NCI-H2227 (cell line): ENCODE results near the gene FOXM1.

Experiments
- DNase-seq: peaks from one replicate; lab custom pipeline; 2025; ENCODE audit not compliant: unreplicated experiment; lab: John Stamatoyannopoulos, UW

Gene FOXM1, protein sequence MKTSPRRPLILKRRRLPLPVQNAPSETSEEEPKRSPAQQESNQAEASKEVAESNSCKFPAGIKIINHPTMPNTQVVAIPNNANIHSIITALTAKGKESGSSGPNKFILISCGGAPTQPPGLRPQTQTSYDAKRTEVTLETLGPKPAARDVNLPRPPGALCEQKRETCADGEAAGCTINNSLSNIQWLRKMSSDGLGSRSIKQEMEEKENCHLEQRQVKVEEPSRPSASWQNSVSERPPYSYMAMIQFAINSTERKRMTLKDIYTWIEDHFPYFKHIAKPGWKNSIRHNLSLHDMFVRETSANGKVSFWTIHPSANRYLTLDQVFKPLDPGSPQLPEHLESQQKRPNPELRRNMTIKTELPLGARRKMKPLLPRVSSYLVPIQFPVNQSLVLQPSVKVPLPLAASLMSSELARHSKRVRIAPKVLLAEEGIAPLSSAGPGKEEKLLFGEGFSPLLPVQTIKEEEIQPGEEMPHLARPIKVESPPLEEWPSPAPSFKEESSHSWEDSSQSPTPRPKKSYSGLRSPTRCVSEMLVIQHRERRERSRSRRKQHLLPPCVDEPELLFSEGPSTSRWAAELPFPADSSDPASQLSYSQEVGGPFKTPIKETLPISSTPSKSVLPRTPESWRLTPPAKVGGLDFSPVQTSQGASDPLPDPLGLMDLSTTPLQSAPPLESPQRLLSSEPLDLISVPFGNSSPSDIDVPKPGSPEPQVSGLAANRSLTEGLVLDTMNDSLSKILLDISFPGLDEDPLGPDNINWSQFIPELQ

DNA sequence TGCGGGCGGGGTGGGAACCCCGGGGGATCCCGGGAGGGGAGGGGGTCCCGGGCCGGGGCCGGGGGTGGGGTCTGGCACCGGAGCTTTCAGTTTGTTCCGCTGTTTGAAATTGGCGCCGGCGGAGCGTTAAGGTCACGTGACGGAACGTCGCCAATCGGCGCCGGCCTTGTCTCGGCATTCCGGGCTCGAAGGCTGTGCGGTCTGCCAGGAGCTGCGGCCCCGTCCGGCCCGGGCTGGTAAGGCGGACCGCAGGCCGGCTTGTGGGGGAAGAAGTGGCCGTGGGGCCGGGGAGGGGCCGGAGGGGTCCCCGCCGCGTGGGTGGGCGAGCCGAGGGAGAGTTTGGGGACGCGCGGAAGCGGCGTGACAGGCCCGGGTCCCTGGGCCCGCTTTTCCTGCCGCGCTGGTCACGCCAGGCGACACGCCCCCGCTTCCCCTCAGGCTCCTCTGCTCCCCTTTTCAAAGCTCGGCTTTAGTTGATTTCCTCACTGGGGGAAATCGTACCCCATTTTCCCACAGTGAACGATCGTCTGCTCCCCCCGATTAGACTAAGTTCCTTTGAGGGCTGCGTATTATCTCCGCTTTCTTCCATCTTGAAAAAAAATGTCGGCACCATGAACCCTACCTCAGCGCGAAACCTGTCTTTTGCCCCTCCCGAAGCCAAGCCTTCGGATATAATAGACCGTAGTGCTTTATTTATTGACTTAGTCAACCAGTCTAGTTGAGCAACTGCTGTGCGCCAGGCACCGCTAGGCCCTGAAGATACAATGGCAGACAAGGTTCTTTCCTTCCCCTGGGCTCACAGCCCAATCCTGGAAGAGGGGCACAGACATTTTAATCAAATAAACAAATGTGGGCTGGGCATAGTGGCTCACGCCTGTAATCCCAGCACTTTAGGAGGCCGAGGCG, at the start of gene FOXM1, which contains the start of gene RHNO1:
Gene FOXM1, minus strand, starts transcription at position 128 of the 906 bp plus-strand sequence. CDS start 2,696 bp downstream, outside the sequence.
Gene RHNO1, plus strand, starts transcription at position 177 of the 906 bp plus-strand sequence. CDS start 8,144 bp downstream, outside the sequence.
- DNase-seq: peak; percentile 89

DNA sequence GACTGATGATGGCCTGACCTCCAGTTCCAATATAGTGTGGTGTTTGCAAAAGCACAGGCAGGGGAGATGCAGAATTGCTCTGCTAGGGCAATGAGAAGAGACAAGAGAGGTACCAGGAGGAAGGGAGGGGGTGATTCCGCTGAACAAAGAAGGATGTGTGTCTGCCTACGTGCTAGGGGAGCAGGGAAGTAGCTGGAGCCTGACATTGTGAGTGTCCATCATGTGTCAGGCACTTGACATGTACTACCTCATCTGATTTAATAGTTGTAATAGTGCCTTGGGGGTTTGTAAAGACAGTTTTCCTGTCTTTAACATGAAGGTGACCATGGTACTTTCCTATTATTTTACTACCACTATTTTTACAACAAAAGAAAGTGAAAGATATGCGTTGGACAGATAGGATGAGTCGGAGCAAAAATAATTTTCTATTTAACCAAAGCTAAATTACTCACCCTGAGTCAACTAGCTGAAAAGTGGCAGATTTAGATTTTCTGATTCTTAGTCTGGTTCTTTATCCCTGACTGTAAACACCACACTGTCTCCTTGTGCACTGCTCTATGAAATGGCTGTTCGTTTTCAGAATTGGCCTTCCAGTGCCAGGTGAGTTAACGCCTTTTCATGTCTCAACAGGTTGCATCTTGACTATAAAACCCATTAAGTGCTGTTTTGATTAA, 48.5 kb upstream of the FOXM1 start:
- no peak for DNase-seq

DNA sequence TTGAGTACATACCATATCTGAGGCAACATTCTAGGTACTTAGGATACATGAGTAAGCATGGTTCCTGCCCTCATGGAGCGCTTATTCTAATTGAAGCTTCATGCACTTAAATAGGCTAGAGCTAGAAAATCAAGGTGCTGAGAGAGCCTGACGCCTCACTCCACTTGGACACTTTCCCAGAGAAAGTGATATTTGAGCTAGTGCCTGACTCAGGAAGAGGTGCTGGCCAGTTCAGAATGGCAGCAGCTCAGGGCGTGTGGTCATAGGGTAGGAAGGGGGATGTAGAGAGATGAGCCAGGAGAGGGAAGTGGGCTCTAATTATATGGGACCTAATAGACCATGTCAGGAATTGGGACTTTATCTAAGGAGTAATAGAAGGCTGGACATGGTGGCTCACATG, 47.0 kb upstream of the FOXM1 start:
- no peak for DNase-seq

DNA sequence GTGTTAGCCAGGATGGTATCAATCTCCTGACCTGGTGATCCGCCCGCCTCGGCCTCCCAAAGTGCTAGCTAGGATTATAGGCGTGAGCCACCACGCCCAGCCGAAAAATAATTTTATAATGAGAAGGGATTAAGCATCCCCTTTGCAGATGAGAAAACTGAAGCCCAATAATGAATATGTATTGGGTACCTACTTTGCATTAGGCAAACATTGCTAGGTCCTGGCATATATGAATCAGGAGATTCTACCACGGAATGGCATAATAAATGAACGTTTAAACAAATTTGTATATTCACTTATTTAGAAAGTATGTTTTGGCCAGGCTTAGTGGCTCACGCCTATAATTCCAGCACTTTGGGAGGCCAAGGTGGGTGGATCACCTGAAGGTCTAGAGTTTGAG, 46.1 kb upstream of the FOXM1 start:
- DNase-seq: no peak

DNA sequence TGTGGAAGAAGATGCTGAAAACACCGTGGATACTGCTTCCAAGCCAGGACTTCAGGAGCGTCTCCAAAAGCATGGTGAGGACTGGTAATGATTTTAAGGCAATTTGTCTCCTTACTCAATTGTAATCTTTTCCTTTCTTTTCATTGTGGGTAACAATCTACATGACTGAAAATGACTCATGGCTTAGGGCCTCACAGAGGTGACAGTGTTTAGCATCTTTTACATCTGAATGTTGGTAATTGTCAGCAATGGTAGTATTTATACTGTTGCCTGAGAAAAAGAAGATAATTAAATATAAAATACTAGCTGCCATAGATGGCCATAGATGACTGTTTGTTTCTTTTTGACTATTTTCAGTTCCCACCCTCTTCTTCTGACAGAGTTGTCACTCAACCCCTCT, 45.4 kb upstream of the FOXM1 start:
- no peak for DNase-seq

DNA sequence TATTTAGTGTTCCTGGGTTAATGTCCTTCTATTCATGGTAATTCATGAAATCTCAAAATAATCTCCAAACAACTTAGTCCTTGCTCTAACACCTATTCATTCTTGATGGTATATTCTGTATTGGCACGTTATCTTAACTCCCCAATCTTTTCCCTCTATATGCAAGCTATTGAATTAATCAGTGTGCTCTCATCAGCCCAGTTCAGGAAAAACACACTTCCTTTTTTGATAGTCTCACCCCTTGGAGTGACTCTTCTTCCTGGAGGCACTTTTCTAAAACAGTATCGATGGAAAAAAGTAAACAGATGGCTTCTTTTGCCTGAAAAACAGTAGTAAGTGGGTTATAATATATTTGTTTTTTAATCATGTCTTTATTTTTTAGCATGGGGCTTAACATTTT, 42.3 kb upstream of the FOXM1 start:
- DNase-seq: no peak

DNA sequence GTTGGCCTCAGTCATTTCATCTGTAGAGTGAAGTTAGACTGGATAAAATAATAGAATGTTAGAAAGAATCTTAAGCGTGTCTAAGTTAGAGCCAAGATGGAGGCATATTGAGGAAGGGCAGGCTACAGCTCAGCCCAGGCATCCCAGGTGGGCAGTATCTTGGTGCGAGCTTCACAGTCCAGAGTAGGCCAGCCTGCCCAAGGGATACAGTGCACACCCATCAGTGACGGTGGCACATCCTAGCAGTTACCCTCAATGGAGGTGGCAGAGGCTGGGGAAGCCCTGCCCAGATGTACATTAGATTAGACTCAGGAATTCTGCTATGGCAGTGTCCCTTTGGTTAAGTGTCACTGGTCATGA, 35.2 kb upstream of the FOXM1 start:
- DNase-seq: no peak

DNA sequence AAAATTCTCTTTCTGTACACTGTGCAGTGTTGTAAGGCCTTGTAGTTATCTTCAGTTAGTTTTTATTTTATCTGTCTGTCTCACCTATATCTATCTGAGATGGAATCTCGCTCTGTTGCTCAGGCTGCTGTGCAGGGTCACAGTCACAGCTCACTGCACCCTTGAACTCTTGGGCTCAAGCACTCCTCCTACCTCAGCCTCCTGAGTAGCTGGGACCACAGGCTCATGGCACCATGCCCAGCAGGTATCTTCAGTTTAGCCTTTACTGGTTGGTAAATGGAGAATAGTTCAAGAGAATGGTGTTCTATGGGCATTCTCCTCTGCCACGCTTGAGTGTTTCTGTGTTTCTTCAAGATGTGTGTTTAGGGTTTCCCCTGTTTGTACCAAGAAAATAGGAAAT, 27.3 kb upstream of the FOXM1 start:
- no peak for DNase-seq

DNA sequence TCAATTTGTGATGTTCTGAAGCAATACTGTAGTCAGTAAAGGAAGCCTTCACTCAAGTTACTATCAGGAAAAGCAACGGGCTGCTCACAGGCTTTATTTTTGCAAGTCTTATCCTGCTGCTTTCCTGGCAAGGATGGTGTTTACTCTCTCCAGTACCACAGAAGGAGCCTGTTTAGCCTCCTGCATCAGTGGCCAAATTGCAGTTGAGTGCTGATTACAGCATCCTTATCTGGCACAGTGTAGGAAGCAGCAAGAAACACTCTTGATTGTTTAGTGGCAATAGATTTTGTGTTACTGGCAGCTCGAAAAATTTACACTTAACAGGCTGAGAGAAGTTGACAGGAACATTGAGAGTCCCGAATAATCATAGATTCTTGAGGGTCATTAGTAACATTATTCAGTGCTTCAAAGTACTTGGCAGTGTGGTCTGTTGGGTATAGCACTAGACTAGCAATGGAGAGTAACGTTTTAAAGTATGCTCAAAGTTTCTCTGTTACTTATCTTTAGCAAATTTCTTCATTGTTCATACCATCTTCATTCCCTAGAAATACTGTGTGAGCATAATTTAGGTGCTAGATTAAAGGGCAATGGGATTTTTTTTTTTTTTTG, 25.4 kb upstream of the FOXM1 start:
- DNase-seq: peak; percentile 45

DNA sequence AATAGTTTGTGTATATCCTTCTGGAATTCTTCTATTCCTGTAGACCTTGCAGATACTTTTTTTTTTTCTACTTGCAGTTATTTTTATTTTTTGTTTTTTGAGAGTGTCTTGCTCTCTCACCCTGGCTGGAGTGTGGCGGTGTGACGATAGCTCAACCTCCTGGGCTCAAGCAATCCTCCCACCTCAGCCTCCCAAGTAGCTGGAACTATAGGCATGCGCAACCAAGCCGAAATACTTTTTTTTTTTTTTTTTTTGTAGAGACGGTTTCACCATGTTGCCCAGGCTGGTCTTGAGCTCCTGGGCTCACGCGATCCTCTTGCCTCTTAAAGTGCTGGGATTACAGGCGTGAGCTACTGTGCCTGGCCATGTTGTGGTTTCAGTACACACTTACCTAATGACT, 23.7 kb upstream of the FOXM1 start:
- DNase-seq: no peak

DNA sequence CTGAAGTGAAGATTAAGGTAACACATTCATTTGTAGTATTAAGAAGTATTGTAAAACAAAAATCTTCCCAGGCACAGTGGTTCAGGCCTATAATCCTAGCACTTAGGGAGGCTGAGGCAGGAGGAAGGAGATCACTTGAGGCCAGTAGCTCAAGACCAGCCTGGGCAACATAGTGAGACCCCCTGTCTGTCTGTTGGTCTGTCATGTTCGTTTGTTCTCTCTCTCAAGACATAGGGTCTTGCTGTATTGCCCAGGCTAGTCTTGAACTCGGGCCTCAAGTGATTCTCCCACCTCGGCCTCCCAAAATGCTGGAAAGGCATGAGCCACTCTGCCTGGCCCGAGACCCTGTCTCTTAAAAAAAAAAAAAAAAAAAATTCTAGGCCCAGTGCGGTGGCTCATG, 20.4 kb upstream of the FOXM1 start:
- no peak for DNase-seq

DNA sequence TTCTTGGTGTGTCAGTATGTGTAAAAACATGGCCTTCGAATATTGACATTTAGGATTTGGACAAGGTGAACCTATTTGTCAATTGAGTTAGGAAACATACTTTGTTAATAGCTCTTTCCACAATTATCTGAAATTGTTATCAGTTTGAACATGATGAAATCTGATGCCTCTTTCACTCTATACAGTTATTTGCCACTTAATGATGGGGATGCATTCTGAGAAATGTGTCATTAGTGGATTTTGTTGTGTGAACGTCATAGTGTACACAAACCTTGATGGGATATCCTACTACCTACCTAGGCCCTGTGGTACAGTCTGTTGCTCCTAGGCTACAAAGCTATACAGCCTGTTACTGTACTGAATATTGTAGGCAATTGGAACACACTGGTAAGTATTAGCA, 18.5 kb upstream of the FOXM1 start:
- DNase-seq: no peak

DNA sequence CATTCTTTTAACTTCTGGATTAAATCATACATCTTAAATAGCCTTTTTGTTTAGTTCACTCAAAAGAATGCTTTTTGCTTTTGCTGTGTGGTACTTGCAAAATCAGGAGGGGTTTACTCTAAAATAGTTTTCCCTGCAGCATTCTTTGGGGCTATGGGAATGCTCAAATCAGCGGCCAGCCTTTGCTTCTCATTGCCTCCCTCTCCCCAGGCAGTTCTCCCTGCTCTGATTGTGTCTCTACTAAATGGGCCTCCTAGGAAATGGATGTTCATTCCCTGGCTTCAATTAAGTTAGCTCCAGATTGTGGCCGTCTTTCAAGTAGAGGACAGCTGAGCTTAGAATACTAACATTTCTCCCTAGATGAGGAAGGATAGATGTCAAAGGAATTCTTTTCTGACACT, 18.1 kb upstream of the FOXM1 start:
- no peak for DNase-seq

DNA sequence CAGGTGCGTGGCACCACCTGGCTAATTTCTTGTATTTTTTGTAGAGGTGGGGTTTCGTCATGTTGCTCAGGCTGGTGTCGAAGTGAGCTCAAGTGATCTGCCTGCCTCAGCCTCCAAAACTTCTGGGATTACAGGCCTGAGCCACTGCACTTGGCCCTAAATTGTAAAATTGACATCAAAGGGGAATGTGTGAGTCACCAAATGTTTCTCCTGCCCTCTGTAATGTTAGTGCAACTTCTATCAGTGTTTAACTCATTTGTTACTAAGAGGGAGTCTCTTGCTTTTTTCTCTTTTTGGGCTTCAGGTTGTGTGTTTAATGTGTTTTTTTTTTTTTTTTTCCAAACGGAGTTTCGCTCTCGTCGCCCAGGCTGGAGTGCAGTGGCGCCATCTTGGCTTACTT, 16.0 kb upstream of the FOXM1 start:
- DNase-seq: no peak

DNA sequence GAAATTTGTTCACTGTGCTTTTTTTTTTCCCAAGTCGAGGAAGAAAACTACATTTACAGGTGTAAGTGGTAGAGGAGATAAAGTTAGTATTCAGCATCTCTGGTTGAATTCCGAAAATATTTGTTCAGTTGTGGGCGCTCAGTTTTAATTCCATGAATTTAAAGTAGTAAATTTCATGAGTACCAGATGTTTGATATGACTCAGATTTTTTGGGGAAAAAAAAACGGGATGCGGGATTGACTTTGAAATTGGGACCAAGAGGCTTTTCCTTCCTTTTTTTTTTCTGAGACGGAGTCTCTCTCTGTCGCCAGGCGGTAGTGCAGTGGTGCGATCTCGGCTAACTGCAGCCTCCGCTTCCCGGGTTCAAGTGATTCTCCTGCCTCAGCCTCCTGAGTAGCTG, 15.3 kb upstream of the FOXM1 start:
- no peak for DNase-seq

DNA sequence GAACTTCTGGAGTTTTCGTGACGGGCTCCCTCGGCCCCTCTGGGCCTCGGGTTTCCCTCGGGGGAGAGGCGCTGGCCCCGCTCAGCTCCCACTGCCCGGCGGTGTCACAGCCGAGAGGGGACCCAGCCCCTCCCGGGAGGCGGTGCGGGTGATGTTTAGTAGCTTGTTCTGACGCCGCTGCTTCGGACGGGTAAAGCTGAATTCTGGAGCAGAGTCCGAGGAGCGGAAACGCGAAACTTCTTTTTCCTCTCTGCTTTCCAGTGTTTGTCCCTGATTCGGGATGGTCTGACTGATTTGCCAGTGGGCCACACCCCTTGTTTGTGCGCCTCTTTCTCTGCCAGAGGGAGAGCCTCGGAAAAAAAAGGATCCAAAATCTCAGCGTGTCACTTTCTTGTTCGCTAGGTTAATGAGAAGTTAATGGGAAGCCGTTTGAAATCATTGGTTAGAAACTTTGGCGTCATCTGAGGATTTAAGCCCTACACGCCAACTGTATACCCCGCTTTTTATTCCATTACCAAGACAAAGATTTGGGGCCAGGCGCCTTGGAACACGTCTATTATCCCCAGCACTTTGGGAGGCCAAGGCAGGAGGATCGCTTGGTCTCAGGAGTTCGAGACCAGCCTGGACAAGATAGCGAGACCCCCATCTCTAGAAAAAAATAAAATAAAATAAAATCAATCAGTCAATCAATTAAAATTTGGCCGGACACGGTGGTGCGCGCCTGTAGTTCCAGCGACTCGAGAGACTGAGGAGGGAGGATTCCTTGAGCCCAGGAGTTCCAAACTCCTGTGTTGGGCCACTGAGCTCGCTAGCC, 14.5 kb upstream of the FOXM1 start:
- DNase-seq: peak; percentile 61

DNA sequence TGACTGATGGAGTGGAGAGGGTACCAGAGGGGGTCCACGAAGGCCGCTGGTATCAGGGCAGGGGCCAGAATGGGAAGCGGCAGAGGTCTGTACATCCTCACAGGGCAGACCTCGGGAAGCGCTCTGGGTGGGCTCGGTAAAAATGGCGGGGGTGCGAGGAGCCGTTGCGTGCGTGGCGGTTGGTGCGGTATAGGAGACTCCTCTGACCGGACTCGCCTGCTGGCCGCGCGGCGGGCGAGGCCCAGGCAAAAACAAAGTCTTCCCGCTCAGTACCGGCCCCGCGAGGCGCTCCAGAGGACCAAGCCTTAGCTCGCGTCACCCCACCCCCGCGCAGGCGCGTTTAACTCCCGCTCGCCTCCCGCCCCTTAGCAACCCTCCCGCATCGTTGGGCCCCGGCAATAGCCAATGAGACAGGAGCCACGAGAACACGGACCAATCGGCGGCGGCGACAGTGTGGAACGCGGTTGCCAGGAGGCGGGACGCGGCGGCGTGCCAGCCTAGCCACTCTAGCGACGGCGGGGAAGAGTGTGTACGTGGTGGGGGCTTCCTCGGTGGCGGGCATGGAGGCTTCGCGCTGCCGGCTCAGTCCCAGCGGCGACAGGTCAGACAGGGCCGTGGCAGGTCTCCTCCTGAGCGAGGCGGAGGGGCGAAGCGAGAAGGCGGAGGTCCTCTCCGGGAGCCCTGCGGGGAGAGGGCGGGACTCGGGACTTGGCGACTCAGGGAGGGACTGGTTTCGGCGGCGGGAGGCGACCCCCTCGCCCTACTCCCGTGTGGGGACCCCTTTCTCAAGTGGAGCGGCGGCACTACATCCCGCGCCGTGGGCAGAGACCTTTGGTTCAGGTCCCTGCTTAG, 13.6 kb upstream of the FOXM1 start, which contains the start of gene TULP3:
Gene TULP3, plus strand, starts transcription at position 504 of the 852 bp plus-strand sequence. Its CDS starts 57 bp downstream, at position 561.
- DNase-seq: peak; percentile 96

DNA sequence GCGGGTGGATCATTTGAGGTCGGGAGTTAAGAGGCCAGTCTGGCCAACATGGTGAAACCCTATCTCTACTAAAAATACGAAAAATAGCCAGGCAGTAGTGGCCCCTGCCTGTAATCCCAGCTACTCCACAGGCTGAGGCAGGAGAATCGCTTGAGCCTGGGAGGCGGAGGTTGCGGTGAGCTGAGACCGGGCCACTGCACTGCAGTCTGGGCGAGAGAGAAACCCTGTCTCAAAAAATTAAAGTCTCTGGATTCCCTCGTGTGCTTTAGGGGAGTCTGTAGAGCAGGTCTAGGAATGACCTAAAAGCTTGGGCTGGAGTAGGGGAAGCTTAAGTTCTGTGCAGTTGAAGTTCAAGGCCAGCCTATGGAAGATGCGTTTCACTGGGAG, 13.0 kb upstream of the FOXM1 start:
- no peak for DNase-seq
